ENCODE data around the gene RTTN.
"Not testable (repeated sequence)": the region's sequence is repeated elsewhere in the genome, so short reads cannot be mapped to it uniquely, and the experiment has no call there.

The RTTN gene, protein sequence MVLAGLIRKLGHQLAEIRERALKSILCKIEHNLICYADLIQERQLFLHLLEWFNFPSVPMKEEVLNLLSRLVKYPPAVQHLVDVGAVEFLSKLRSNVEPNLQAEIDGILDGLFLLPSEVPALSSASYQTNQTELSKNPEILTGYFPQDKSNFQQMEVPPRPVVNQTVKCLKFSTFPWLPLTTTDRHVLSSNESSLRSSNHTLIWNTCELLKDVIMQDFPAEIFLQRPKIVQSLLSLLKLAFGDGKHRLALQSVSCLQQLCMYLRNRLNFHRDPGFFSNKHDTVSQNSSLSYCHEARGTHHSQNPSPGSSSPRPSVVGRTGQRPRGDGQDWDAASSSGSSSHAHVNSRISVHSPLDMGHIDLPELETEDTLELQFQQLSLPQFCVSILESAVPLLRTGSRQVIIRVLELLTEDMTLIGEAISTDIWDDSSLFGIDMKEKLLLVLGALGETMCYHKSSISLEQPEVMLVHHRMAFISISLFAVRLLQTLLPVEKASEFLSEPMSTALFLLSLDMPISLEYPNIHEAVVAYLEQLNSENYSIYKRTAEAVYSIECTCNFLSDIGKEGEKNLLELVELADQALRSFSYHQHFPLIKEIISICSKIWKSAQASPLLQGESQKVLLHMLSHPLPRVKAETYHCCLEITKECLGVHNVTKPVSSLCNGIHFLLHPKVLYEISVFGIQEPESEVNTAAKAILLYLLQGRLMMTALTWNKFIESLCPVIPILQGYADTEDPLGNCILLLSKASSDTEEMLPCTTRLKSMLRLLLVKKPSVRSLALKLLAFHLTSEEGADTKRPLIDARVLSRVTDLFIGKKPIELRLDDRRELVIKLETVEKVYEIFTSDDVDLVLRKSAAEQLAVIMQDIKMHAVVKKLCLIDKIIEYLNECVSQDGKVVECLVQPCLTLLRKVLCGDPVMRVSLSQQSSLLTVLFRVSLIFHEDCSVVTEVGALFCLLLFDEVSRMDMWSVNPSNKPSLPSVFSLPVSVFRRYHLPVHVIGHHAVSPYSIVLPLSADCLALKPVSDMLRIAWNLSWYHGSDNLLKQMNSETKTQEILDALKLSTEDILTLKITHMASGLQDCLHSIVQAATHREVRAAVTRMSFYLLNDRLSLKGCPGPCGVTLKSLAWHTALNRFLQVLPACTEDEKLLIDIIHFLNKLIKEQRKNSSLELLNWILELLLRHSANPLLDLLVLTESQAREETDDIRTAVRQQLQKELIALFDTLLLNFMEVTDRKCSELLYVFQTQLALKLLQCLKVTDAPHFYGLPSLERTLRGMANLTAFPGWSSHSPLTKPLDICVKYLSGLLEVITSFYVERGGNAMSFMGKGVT (N-terminal part only)

DNA sequence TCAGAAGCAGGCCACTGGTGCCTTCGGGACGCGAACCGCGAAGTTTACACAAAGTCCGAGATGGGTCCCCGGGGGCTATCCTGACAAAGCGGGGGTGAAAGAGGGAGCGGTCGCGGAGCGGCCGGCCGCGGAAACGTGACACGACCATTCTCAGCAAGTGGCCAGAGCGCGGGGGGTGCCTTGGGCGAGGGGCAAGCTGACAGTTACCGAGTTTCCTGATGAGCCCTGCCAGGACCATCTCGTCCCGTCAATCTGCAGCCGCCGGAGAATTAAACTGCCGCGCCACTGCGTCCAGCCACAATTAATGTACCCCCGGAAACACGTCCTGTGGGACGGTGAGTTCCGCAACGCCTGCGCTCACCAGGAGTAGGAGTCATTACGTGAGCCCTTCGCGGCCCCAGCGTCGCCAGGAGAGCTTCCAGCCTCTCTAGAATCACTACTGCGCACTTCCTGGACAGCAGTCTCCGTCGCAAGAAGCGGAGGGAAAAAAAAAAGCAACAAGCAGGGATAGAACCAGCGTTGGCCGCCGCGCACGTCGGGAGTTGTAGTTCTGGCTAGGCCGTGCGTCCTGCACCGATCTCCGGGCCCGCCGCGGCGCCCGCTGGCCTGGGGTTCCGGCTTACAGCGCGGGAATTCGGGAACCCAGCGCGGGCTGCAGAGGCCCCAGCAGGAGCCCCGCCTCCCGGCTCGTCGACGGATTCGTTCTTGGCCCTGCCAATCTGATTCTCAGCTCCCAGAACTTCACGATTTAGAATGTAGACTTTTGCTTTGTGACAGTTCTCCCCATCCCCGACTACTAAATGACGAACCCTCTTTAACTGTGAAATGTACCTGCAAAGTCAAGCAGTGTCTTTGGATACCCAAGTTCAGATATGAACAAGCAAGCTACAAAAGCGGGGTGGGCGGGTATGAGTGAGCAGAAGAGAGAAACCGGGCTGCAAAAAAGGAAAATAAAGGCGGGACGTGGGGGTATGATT, at the start of gene RTTN:
TSS of gene RTTN (minus strand) at position 267 of the 977 bp plus-strand sequence. CDS start at position 238, 29 bp downstream.
- DNase-seq (ENCODE audit: low read depth in 2 of 2): peak; percentile 81 to 85

DNA sequence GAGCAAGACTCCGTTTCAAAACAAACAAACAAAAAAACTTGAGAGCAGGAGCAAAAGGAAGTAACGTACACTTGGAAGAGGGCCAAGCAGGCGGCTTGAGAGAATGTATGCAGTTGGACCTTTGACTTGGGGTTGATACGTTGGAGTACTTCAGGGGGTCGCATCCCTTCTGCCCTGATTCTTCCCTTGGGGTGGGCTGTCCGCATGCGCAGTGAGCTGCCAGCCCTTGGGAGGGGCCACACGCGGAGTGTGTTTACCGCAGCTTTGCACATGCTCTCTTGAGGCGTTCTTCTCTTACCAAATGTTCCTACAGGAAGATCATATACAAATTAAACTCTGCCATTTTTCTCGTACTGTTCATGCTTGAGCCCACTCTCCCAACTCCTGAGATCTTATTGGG, 45.3 kb upstream of the RTTN start:
- no peak for DNase-seq (ENCODE audit: low read depth in 2 of 2)

DNA sequence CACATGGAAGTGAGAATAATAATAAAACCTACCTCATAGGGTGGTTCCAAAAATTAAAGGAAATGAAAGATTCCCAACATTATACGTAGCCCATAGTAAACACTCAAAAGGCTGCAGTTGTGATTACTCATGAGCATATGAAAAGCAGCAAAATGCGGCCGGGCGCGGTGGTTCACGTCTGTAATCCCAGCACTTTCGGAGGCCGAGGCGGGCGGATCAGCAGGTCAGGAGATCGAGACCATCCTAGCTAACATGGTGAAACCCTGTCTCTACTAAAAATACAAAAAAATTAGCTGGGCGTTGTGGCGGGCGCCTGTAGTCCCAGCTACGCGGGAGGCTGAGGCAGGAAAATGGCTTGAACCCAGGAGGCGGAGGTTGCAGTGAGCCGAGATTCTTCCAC, 44.4 kb upstream of the RTTN start:
- DNase-seq (ENCODE audit: low read depth in 2 of 2): not testable (repeated sequence)

DNA sequence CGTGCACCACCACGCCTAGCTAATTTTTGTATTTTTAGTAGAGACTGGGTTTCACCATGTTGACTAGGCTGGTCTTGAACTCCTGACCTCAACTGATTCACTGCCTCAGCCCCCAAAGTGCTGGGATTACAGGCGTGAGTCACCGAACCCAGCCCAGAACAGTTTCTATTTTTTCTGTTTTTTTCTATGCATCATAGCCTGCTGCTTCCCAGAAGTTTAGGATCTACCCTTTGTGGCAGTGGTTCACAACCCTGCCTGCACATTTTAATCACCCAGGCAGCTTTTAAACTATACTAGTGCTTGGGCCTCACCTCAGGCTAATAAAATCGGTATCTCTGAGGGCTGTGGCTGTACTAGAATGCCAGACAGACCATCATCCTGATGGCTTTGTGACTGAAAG, 43.6 kb upstream of the RTTN start:
- no peak for DNase-seq (ENCODE audit: low read depth in 2 of 2)

DNA sequence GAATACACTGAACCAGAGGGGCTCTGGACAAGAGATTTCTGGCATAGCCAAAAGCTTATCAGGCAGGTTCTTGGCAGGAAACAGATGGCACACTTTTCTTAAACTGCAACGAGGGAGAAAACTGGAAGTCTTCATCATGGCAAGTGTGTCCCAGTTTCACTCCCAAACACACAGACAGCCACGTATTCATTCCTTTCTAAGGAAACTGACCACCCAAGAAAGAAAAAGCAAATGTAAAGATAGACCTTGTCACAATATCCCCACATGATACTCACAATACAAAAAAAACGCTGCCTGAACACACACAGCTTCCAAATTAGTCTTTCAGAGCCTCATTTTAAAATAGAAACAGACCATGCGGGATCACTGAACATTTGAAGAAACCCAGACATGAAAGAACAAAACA, 40.6 kb upstream of the RTTN start:
- no peak for DNase-seq (ENCODE audit: low read depth in 2 of 2)

DNA sequence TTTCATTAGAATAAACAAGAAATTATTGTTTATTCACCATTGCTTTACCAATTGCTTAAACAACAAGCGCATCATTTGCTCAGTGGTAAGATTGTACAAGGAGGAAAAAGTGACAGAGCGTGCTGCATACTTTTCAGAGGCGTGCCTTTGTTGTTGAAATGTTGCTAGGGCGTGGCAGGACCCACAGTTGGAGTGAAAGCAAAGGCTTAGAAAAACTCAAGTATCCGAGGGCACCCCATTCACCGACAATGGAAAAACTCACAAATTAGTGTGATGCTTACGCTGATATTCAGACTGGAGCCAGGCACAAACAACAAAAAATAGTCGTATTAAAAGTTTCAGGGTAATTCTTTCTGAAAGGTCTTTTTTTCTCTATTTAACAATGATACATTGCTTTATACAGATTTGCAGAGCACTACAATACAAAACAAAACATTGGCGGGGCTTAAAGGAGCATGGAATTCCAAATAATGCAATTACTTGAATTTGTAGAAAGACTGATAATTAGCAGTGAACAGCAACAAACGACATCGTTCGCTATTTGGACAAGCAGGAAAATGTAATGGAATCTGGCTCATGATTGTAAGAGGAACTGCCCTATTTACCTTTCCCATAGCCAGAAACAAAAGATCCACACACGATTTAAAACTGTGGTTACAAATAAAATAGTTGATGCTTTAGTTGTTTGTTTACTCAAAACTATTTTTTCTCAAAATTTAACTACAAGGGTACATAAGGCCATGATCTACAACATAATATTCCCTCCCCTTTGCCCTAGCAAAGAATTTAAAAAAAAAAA, 37.8 kb upstream of the RTTN start:
- DNase-seq (ENCODE audit: low read depth in 2 of 2): no peak

DNA sequence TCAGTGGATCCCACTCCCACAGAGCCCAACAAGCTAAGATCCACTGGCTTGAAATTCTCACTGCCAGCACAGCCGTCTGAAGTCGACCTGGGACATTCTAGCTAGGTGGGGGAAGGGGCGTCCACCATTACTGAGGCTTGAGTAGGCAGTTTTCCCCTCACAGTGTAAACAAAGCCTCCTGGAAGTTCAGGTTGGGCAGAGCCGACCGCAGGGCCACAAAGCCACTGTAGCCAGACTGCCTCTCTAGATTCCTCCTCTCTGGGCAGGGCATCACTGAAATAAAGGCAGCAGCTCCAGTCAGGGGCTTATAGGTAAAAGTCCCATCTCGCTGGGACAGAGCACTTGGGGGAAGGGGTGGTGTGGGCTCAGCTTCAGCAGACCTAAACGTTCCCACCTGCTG, 31.4 kb upstream of the RTTN start:
- not testable (repeated sequence) for DNase-seq (ENCODE audit: low read depth in 2 of 2)

DNA sequence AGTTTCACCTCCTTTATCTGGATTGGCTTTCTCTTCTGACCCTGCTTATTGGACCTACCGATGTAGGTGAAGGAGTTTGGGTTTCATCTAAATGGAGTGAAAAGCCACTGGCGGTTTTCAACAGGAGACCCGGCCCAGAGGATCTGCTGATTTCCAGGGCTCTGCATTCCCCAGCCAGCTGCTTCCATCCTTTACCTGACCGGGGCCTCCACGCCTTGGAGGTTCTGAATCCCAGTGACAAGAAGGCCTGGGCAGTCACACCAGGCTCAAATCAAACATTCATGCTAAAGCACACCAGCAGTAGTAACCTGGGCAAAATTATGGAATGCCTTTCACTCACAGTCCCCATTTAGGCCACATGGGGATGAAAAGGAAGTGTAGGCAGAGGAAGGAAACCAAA, 30.0 kb upstream of the RTTN start:
- no peak for DNase-seq (ENCODE audit: low read depth in 2 of 2)

DNA sequence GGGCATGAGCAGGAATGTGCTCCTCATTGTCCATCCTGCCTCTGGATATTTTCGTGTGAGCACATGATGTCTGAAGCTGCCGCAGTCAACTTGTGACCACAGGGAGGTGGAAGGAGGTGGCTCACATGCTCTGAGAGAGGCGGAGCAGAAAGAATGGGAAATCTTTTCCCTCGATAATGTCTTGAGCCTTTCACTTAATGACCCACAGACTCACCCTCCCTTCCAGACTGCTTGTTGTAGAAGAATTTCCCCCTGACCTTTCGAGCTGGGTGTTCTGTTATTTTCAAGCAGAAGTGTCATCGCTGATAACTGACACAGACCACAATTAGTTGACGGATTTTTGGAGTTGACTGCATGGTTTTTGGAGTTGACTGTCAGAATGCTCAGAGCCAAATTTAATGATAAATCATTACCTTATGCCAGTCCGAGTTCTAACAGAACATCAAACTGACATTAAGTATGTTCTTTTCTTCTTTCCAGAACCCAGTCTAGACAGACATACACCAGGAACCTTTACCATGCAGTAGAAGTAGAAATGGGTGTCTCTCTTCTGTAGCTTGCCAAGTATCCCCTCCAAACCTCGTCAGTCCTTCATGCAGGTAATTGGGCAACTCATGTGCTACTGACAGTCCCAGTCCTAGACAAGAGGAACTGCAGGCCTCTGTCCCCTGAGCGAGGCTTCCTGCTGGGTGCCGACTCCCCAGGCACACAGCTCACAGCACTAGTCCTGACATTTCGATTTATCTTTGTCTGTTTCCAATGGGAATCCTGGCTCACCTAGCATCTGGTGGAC, 29.4 kb upstream of the RTTN start:
- DNase-seq (ENCODE audit: low read depth in 2 of 2): no peak

DNA sequence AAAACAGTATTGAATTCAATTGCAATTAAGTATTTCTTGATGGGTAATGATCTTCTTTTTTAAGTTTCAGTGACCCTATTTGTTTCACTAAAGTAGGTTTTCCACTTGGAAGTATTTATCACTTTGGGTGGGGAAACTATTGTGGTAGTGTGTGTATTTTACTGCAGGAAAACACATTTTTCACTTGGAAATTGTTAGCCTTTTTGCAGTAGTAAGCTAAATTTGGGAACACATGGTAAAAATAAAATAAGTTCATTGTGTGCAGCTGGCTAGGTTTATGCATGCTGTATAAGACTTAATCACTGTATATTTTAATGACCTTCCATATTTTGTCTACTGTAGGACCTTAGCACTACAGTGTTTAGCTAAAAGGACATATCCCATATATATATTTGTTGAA, 28.5 kb upstream of the RTTN start:
- DNase-seq (ENCODE audit: low read depth in 2 of 2): no peak

DNA sequence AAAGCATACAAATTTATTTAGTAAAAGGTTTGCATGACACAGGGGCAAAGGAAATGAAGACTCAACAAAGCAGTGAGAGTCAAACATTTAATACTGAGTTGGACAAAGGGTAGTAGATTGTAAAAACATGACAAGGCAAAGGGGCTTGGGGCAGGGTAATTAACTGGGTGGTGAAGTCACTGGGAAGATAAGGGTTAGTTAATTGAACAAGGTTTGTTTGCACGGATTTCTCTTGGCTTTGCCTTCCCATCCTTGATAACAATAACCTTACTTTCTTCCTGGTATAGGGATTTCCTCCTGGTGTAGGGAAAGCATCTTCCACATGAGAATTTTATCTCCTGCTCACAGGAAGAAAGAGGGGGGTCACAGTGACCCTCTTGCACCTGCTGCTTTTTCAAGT, 26.8 kb upstream of the RTTN start:
- no peak for DNase-seq (ENCODE audit: low read depth in 2 of 2)

DNA sequence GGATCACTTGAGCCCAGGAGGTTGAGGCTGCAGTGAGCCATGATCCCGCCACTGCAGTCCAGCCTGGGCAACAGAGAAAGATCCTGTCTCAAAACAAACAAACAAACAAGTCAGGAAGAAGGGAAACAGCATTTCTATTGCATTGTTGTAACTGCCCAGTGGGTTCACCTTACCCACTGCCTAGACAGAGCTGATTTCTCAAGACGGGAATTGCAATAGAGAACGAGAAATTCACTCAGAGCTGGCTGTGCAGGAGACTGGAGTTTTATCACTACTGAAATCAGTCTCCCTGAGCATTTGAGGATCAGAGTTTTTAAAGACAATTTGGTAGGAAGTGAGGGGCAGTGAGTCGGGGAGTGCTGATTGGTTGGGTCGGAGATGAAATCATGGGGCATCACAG, 24.2 kb upstream of the RTTN start:
- no peak for DNase-seq (ENCODE audit: low read depth in 2 of 2)

DNA sequence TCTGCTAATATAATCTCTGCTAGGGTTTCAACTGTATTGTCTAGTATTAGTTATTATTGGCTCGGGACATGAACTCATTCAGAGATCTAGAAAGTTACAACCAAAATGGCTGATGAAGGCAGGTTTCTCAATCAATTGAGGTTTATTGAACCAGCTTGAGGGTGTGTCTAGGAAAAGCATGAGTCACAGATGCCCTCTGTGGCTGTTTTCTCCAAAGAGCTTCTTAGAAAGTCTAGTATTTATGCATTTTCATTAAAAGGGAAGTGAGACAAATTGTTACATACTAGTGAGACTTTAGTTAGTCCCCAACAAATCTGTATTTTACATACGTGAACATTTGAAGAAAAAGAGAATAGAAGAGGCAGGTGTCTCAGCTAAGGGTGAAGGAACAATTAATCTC, 23.0 kb upstream of the RTTN start:
- no peak for DNase-seq (ENCODE audit: low read depth in 2 of 2)

DNA sequence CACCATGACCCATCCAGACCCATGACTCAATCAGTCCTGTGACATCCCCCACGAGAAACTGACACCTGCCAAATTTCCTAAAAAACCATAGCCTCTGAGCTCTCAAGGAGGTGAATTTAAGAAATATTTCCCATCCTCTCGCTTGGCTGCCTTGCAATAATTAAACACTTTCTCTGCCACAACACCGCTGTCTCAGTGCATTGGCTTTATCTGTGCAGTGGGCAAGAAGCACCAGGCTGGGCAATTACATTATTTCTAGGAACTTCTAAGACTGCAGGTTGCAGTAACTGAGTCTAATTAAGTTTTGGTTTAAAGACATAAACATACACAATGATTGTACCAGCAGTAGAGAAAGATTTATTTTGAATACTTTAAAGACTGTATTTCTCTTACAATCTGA, 22.0 kb upstream of the RTTN start:
- DNase-seq (ENCODE audit: low read depth in 2 of 2): no peak

DNA sequence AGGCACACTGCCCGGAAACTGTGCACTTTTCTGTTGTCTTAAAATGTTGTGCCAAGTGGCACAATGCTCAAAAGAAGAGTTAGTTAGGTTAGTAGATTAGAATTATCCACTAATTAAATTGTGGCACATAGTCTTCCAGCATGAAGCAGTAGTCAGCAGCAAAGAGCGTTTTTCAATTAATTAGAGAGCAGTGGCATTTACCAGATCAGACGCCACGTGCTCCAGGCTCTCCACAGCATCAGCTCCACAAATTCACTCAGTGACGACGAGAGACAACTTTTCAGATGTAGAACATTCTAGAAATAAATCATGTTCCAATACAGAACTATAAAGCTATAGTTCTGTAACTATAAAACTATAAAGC, 16.4 kb upstream of the RTTN start:
- DNase-seq (ENCODE audit: low read depth in 2 of 2): no peak

DNA sequence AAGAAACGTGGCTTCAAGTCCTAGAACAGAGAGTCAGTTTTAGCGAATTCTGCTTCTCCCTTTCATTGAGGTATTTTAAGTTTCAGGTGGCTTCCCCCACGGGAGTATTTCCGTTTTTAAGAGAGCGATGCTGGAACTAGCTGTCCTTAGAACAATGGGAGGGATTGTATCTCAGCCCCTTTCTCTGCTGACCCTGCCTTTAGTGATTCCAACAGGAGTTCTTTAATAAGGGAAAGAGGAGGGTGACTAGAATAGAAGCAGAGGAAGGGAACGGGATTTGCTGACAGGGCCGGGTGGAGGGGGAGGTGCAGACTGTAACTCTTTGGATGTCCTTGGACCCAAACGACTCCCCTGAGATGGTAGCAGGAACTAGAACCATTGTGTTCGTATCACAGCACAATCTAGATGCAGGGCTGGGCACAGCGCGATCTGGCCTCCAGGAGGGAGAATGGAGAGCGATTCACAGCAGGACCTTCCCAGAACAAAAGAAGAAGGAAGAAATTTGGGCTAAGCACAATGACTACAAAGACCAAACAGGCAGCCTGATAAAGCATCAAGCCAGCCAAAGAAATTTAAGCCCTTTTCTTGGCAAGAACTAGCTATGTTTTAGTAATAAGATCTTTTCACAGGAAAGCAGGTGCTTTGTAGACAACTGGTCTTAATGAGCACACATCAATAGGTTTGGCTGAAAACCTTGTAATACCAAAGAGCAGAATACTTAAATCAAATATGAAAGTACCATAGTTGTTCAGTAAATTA, 15.8 kb upstream of the RTTN start:
- DNase-seq (ENCODE audit: low read depth in 2 of 2): no peak

DNA sequence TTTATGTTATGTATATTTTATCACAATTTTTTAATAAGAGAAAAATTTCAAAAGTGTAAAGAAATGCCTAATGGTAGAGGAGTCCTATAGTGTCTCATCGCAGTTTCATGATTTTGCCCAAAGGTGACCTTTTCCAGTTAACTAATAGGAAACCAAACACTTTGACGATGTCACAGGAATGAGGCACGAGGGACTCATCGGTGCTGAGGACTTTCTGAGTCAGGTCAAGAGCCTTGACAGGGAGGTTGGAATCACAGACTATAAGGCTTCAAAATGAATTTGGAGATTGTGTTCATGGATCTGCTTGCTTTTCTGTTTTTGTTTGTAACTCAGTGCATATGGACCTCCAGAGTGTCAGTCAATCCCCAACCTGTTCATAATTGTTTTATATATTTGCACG, 15.1 kb upstream of the RTTN start:
- no peak for DNase-seq (ENCODE audit: low read depth in 2 of 2)

DNA sequence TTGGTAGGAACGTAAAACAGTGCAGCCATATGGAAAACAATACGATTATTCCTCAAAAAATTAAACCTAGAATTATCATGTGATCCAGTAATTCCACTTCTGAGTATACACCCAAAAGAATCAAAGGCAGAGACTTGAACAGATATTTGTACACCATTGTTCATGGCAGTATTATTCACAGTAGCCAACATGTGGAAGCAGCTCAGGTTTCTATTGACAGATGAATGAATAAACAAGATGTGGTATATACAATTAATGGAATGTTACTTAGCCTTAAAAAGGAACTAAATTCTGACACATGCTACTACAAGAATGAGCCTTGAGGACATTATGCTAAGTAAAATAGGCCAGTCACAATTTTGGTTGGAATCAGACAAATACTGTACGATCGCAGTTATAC, 14.2 kb upstream of the RTTN start:
- no peak for DNase-seq (ENCODE audit: low read depth in 2 of 2)

DNA sequence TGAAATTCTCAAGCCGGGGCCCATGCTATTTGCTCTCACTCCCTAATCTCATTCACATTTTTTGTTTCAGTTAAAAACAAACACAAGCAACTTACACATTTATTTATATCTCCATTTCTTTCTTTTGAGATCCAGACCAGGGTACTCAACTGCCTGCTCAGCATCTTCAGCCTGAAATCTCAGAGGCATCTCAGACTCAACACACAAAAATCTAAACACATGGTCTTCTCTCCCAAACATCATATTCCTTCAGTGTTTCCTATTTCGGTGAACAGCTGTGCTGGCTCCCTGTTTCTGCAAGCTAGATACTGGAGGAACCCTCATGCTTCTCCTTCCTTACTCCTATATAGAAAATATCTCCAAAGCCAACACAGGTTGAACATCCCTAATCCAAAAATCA, 11.3 kb upstream of the RTTN start:
- DNase-seq (ENCODE audit: low read depth in 2 of 2): no peak

Measured in stimulated activated CD8-positive, alpha-beta memory T cell treated with anti-CD3 and anti-CD28 coated beads, Interleukin-2, amount 100 ng/mL, for 1 hour (primary cell).